AG09309 (cell line): ENCODE data around the gene ZFP36L1.

Experiments
- DNase-seq: peaks from one replicate; pipeline ENCODE4 v3.0.0-alpha.2; 2010; ENCODE audit warnings: low read depth
- H3K4me3 ChIP-seq: 2 replicates; pipeline ENCODE4 v1.5.1; 2011; ENCODE audit warnings: mild to moderate bottlenecking, low read depth, low read length, moderate library complexity; ENCODE audit not compliant: control insufficient read depth
- CTCF ChIP-seq: IDR thresholded peaks from 2 replicates; pipeline ENCODE4 v1.5.1; 2011; ENCODE audit warnings: mild to moderate bottlenecking, low read depth, low read length, inconsistent platforms; ENCODE audit not compliant: insufficient read depth, control insufficient read depth; ENCODE audit errors: missing control alignments

ZFP36L1 gene

DNA sequence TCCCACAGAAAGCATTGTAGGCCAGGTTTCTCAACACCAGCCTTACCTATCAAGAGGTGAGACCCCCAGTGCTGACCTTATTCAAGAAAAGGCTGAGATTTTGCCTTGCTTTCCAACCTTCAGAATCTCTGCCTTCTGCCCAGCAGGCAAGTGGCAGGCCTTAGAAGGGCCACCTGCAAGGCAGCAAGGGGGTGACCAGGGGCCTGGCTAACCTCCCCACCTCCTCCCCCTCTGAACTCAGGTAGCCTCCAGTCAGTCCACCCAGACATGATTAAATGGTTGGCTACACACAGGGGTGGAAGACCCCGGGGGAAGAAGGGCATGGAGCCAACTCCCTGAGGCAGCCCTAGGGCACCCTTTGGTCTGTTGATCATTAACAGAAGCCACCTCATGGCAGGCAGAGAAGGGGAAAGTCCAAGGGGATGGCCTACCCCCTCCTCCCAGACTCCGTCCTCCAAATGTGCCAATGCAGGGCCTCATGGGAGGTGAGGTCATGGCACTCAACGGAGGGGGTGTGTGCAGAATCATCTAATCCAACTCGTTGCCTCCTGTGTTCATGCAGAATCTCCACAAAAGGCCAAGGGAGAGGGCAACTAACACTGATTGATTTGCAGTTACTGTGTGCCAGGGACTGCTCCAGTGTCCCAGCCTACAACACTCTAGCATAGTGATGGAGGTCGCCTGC is 8.5 kb downstream of the ZFP36L1 start:
- no peak for TF ChIP-seq CTCF
- no peak overlapping the region for H3K4me3 ChIP-seq
- no peak for DNase-seq

DNA sequence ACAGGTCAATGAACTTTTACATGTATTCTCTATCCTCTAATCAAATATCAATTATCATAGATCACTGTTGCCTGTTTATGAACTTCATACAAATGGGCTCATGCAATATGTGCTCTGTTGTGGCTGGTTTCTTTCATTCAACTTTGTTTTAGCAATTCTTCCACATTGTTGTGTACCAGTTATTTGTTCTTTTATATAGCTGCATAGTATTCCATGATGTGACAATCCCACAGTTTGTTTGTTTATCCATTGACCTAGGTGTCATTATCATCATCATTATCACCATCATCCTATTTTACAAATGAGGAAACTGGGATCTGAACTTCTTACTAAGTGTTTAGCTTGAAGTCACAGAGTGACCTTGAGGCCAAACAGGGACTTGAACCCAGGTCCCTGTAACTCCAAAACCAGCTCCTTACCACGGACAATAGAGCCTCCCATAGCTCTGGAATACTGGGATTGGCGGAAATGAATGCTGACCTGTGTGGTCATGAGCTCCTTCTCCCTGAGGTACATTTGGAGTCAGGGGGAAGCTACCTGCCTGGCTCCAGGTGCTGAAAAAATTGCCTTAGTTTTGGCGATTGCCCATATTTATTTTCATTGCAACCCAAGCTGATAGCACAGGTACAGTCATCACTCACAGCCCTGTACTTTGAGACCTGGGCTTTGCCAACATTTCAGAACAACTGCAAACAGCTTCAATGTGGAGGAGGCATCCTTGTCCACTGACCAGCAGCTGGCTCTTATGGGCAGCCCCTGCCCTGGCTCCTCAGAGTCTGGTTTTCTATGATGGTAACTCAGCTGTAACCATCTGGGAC is 9.2 kb downstream of the ZFP36L1 start:
- no peak for DNase-seq
- no peak overlapping the region for H3K4me3 ChIP-seq
- TF ChIP-seq CTCF = no peak

DNA sequence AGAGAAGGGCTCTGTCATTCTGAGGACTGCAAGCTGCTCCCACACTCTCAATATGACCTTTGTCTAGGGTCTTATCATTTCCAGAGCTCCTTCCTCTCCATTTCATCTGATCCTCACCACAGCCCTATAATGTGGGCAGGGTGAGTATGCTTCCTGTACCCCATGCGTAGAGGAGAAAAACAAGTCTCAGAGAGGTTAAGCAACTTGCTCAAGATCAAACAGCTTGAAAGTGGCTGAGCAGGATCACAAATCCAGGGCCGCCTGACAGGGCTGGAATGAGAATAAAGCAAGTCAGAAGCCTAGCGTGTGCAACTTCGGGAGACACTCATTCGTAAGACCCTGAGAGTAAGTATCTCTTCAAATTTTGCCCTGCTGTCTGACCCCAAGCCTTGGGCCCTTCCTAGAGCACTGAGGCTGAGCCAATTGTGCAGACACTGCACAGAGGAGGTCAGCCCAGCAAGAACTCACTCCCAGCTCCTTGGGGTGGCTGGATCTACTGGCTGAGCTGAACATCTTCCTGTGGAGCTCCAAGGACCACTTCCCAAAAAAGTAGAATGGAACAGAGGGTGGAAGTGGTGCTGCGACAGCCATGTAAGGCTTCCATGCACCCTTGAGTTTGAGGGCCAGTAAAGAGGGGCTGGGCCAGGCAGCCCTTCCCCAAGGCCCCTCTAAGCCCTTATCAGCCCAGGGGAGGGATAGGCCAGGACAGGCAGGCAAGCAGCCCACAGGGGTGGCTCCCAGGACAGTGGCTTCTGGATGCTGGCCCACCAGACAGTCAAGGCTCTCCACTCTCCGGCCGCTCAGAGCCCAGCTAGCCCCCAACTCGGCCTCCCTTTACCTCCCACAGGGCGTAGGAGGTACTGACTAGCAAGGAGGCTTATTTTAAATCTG is 10.5 kb downstream of the ZFP36L1 start:
- DNase-seq = no peak
- no peak overlapping the region for H3K4me3 ChIP-seq
- TF ChIP-seq CTCF = no peak

- TF ChIP-seq CTCF = no peak
- H3K4me3 ChIP-seq = no peak overlapping the region
- DNase-seq = no peak
Observed at GRCh38 chr14:68781161-68782021, 11.5 kb downstream of the ZFP36L1 start.

- DNase-seq = no peak
- no peak for TF ChIP-seq CTCF
- H3K4me3 ChIP-seq = no peak overlapping the region
Observed at GRCh38 chr14:68780358-68781160, 12.3 kb downstream of the ZFP36L1 start.
